Measurements from ENCODE around the gene CCDC192. TPM values are rescaled to one million over a fixed set of nuclear protein-coding genes. Genes with fewer than 3 reads are reported as not detected.

CCDC192 gene
- total and polyA plus RNA-seq, 9 donors = 0.26 to 2.6 (median 0.91) TPM; not detected in 1

GRCh38 chr5:127810017-127810416, 106.8 kb downstream of the CCDC192 start:
- Histone ChIP-seq H3K4me3 (no peak overlapping the region), H3K9me3 (no peaks in the 10 kb centered on the region), H3K36me3 (no peaks in the 10 kb centered on the region), H3K27ac (no peak overlapping the region), H3K4me1 (ENCODE audit: insufficient read depth) (peaks cover 4% of the 10 kb centered on the region), H3K27me3 (no peaks in the 10 kb centered on the region)
- WGBS, 3 donors = 67 to 80% (median 75%) methylated on average over 1 of the region's 1 CpG
- intact Hi-C loops (cut with DNase I) = no loop called here
- no peak for TF ChIP-seq POLR2A (IDR thresholded peaks at IDR 0.05)
- no peak for DNase-seq

DNA sequence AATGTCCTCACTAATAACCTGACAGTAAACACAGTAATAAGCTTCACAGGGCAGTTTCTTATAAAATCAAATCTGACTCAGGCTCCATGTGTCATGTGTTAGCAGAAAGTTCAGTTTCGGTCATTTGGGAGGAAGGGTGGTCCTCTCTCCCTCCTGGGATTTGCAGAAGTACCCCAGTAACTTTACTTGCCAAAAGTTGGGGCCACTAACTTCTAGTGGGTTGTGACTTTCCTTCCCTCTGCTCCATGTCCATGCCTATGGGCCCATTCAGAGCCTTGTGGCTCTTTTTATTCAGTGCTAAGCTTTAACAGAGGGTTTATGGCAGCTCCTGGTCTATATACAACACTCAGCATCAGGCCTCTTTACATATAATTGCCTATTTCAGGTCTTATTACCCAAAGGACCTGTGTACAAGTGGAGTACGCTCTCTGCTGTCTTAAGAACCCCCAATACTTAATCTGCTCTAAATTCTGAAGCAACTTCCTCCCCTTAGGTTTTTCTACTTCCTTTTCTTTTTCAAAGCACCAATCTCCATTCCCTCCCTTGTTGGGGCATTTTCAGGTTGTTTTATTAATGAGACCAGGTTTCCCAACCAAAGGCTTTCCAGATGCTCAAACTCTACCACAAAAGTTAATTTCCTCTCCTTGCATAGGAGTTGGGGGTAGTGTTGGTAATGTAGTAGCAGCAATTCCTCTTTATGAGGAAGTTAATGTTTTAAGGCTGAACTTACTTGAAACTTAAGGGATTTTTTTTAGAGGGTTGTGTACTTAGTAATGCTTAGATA, 107.7 kb downstream of the CCDC192 start:
- no peaks in the 10 kb centered on the region for H3K9me3 ChIP-seq
- no peaks in the 10 kb centered on the region for H3K36me3 ChIP-seq
- H3K4me1 ChIP-seq (ENCODE audit: insufficient read depth) = peaks cover 4% of the 10 kb centered on the region
- H3K27me3 ChIP-seq = no peaks in the 10 kb centered on the region
- TF ChIP-seq CTCF (IDR thresholded peaks at IDR 0.05) (no peak), EP300 (IDR thresholded peaks at IDR 0.05) (no peak), POLR2A (IDR thresholded peaks at IDR 0.05) (no peak)
- intact Hi-C loops (cut with DNase I) = no loop called here
- H3K27ac ChIP-seq = no peak overlapping the region
- no peak overlapping the region for H3K4me3 ChIP-seq
- WGBS, 3 donors = 93 to 100% (median 98%) methylated on average over 2 of the region's 2 CpGs
- DNase-seq = no peak

DNA sequence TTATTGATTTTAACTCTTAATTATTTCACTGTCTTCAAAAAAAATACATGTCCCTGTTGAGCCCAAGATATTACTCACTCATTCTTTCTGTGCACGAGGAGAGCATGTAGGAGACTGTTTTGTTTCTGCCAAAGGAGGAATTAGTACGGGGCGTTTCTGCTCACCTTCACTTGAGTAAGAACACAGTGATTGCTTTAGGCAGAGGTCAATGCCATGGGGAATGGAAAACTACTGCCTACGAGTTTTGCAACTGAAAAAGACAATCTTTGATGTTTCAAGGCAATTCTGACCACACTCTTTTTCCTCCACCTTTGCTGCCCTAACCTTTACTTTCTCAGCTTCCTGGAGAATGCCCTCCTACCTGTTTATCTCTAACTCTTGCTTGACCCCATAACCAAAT, 109.4 kb downstream of the CCDC192 start:
- no peaks in the 10 kb centered on the region for H3K36me3 ChIP-seq
- no peaks in the 10 kb centered on the region for H3K9me3 ChIP-seq
- TF ChIP-seq EP300 (IDR thresholded peaks at IDR 0.05) = no peak
- TF ChIP-seq POLR2A (IDR thresholded peaks at IDR 0.05) = no peak
- no peak for TF ChIP-seq CTCF (IDR thresholded peaks at IDR 0.05)
- H3K4me1 ChIP-seq (ENCODE audit: insufficient read depth) = peaks cover 4% of the 10 kb centered on the region
- 47 to 72% (median 72%) methylated on average over 4 of the region's 4 CpGs for WGBS, 3 donors
- no peaks in the 10 kb centered on the region for H3K27me3 ChIP-seq
- intact Hi-C loops (cut with DNase I) = no loop called here
- no peak for DNase-seq
- no peak overlapping the region for H3K4me3 ChIP-seq
- no peak overlapping the region for H3K27ac ChIP-seq

DNA sequence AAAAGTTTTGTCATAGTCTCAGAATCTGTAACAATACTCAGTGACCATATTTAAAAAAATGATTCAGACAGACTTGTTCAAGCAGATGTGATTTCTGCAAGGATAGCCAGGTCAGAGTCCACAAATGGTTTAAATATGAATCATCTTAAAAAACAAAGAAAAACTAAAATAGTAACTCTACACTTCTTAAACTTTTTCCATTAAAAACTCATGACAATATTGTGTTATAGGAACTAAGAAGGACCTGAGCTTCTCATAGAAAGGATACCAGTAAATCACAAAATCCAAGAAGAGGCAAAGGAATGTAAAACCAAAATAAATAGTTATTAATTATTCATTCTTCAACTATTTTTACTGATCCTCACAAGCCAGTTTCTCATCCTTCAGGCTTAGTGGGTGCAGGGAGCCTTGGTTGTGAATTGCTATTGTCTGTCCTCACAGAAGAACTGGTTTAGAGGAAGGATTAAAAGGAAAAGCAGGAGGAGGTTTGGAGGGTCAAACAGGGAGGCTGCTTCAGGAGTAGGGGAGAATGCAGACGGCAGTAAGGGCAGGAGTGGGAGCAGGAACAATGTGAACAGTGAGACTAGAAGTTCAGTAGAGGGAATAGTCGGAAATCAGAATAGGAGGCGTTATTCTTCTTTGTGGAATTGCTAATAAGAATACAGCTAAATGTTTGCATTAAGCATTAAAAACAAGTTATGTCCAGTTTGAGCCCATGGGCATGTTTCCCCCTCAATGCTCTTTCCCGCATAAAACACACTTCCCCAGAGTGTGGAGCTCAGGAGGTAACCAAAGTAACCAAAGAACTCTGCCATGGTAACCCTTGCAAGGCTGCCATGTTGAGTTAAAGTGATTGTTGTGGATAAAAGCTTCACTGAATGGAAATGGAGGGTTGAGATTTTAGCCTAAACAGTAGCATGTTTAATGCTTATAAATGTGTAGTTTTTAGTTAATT, 110.7 kb downstream of the CCDC192 start:
- H3K4me3 ChIP-seq = no peak overlapping the region
- H3K27me3 ChIP-seq = no peaks in the 10 kb centered on the region
- H3K36me3 ChIP-seq = no peaks in the 10 kb centered on the region
- no peaks in the 10 kb centered on the region for H3K9me3 ChIP-seq
- intact Hi-C loops (cut with DNase I) = no loop called here
- no peak for TF ChIP-seq POLR2A (IDR thresholded peaks at IDR 0.05)
- TF ChIP-seq EP300 (IDR thresholded peaks at IDR 0.05) = no peak
- no peak for TF ChIP-seq CTCF (IDR thresholded peaks at IDR 0.05)
- no peak overlapping the region for H3K27ac ChIP-seq
- WGBS, 3 donors = 52 to 58% (median 57%) methylated on average over 4 of the region's 4 CpGs
- H3K4me1 ChIP-seq (ENCODE audit: insufficient read depth) = peaks cover 4% of the 10 kb centered on the region
- no peak for DNase-seq

All from ovary (tissue), 9 donors.